K562 (cell line): ENCODE results near the gene NIPA2. TPM values are rescaled to one million over a fixed set of nuclear protein-coding genes. Genes with fewer than 3 reads are reported as not detected.

Experiments
- ATAC-seq: fragments of 200-7000 bp; cut with Tn5 transposase; 3 replicates; pipeline ENCODE4 v1.9.1; 2020; ENCODE audit warnings: moderate library complexity
- BruUV-seq: library from RNA; stranded (reverse); fragments of 400-500 nt; replicated peaks from 2 replicates; lab custom pipeline; 2021; lab: Mats Ljungman, UMichigan
- CTCF ChIA-PET: fragments of 300-600 bp; formaldehyde crosslinking; extraction: SDS; loops from one replicate; lab custom pipeline; 2021; ENCODE audit warnings: low intra/inter-chr PET ratio; lab: Yijun Ruan, JAX
- POLR2A ChIA-PET: fragments of 300-600, 350-650 bp; sonication (Branson Sonifier 250); formaldehyde crosslinking; extraction: SDS; loops from one replicate; lab custom pipeline; 2021; ENCODE audit warnings: antibody characterized with exemption, inconsistent platforms; lab: Yijun Ruan, JAX
- DNase-seq, 4 experiments: peaks; one replicate each; pipeline versions ENCODE4 v3.0.0 to v3.0.0-alpha.2; 2011 to 2018; ENCODE audit warnings: low spot score in 3 of 4, mixed read lengths in 3 of 4; ENCODE audit errors: extremely low read depth in 1 of 4
- FAIRE-seq: peaks from 2 replicates; lab custom pipeline; 2011; peaks lifted over from hg19 to GRCh38; lab: Jason Lieb, UNC
- H2AFZ ChIP-seq: 2 replicates; pipeline ENCODE4 v1.6.0; 2011; ENCODE audit warnings: low read depth, low read length, control low read depth, inconsistent platforms
- H3K27ac ChIP-seq: fragments of 200-600 bp; 3 replicates; pipeline ENCODE4 v1.8.0; 2011; ENCODE audit warnings: low read depth, mild to moderate bottlenecking, control low read depth, inconsistent platforms, low read length, moderate library complexity, mixed read lengths; ENCODE audit errors: extremely low read depth
- H3K27me3 ChIP-seq, 2 experiments: fragments of 300-600 bp in 1 of 2; 2 replicates in 1 of 2; 3 replicates in 1 of 2; pipeline versions ENCODE4 v1.6.0 to v1.8.0; 2011; ENCODE audit warnings: inconsistent platforms in 2 of 2, low read length in 2 of 2, mild to moderate bottlenecking in 1 of 2, mixed read lengths in 1 of 2, moderate library complexity in 1 of 2; ENCODE audit not compliant: control insufficient read depth in 2 of 2, insufficient read depth in 2 of 2
- H3K36me3 ChIP-seq: fragments of 300-600 bp; 3 replicates; pipeline ENCODE4 v1.8.0; 2011; ENCODE audit warnings: mild to moderate bottlenecking, low read length, inconsistent platforms; ENCODE audit not compliant: control insufficient read depth, insufficient read depth
- H3K4me1 ChIP-seq, 2 experiments: fragments of 200-600 bp in 1 of 2; replicated peaks in 1 of 2; 2 replicates in 1 of 2; 3 replicates in 1 of 2; pipeline versions ENCODE4 v1.5.1 to v1.8.0; 2011; ENCODE audit warnings: inconsistent platforms in 2 of 2, low read length in 2 of 2, mild to moderate bottlenecking in 1 of 2, mixed read lengths in 1 of 2, moderate library complexity in 1 of 2; ENCODE audit not compliant: control insufficient read depth in 2 of 2, insufficient read depth in 2 of 2
- H3K4me2 ChIP-seq: 2 replicates; pipeline ENCODE4 v1.6.1; 2011; ENCODE audit warnings: low read length, control low read depth, inconsistent platforms, mixed read lengths; ENCODE audit not compliant: insufficient read depth
- H3K4me3 ChIP-seq: fragments of 200-600 bp; sonication (generic), shearing (Covaris generic); 2 replicates; pipeline ENCODE4 v1.5.1; 2016; ENCODE audit warnings: control low read depth, inconsistent platforms
- H3K79me2 ChIP-seq: fragments of 200-600 bp; 3 replicates; pipeline ENCODE4 v1.8.0; 2011; ENCODE audit warnings: low read length, inconsistent platforms; ENCODE audit not compliant: control insufficient read depth, insufficient read depth
- H3K9ac ChIP-seq, 2 experiments: 2 replicates each; pipeline versions ENCODE4 v1.6.0 to v1.6.1; 2011; ENCODE audit warnings: low read depth in 2 of 2, low read length in 2 of 2, control low read depth in 1 of 2, inconsistent platforms in 1 of 2, mild to moderate bottlenecking in 1 of 2, mixed read lengths in 1 of 2; ENCODE audit not compliant: insufficient read depth in 1 of 2
- H3K9me1 ChIP-seq: one replicate; pipeline ENCODE4 v1.6.0; 2011; ENCODE audit warnings: inconsistent platforms, mild to moderate bottlenecking, low read length, moderate library complexity; ENCODE audit not compliant: control insufficient read depth, insufficient read depth
- H3K9me3 ChIP-seq: replicated peaks from 2 replicates; pipeline ENCODE4 v1.5.1; 2011; ENCODE audit warnings: low read depth, low read length, inconsistent platforms; ENCODE audit not compliant: control insufficient read depth, insufficient read depth
- H4K20me1 ChIP-seq: replicated peaks from 2 replicates; pipeline ENCODE4 v1.6.1; 2011; ENCODE audit warnings: low read length, inconsistent platforms, mixed read lengths; ENCODE audit not compliant: control insufficient read depth, insufficient read depth
- HOXB6 ChIP-seq: fragments of 250-450 bp; sonication (Bioruptor Pico); IDR thresholded peaks from 2 replicates; pipeline ENCODE4 v1.5.1; 2022; ENCODE audit warnings: mild to moderate bottlenecking, borderline replicate concordance
- KDM1A ChIP-seq, 2 experiments: fragments of 450-650 bp; IDR thresholded peaks; 2 replicates each; pipeline ENCODE4 v1.6.1; 2016; ENCODE audit warnings: mild to moderate bottlenecking in 2 of 2
- NFE2L1 ChIP-seq: fragments of 450-650 bp; IDR thresholded peaks from 2 replicates; pipeline ENCODE4 v1.6.1; 2016; ENCODE audit warnings: missing genetic modification characterization, low read depth, mild to moderate bottlenecking, missing compliant biosample characterization, moderate library complexity, borderline replicate concordance
- NFRKB ChIP-seq: fragments of 450-650 bp; IDR thresholded peaks from 2 replicates; pipeline ENCODE4 v1.6.1; 2016; ENCODE audit warnings: low read depth
- SAP30 ChIP-seq: fragments of 200-600 bp; sonication (generic); IDR thresholded peaks from 2 replicates; pipeline ENCODE4 v1.6.1; 2012; ENCODE audit warnings: borderline replicate concordance, low read depth, mild to moderate bottlenecking, moderate library complexity, low read length, control low read depth, inconsistent platforms; ENCODE audit not compliant: insufficient read depth, poor library complexity, severe bottlenecking
- ZFP36 ChIP-seq: fragments of 150-350 bp; IDR thresholded peaks from 2 replicates; pipeline ENCODE4 v1.6.1; 2018; ENCODE audit warnings: low read length, low read depth; ENCODE audit not compliant: partially characterized antibody
- ZKSCAN3 ChIP-seq: fragments of 250-450 bp; sonication (Bioruptor Pico); IDR thresholded peaks from 2 replicates; pipeline ENCODE4 v1.4.0; 2020
- ZZZ3 ChIP-seq: fragments of 450-650 bp; IDR thresholded peaks from 2 replicates; pipeline ENCODE4 v1.6.1; 2016; ENCODE audit warnings: antibody characterized with exemption, mild to moderate bottlenecking, moderate library complexity
- WGBS: fragments of 100-300 bp; shearing (Covaris generic); methylation state at CpG from one replicate; pipeline ENCODE4 v1.1.6; 2016; ENCODE audit warnings: low coverage, mixed read lengths; ENCODE audit not compliant: insufficient coverage; ENCODE audit errors: missing lambda C conversion rate; 5-methylcytosine and 5-hydroxymethylcytosine counted together
- in situ Hi-C: fragments of 300-500 bp; cut with MboI; formaldehyde crosslinking; loops from 4 replicates; pipeline ENCODE4 v1.15.0; 2018; ENCODE audit warnings: inconsistent platforms, mixed read lengths
- intact Hi-C: fragments of 100-400 bp; cut with micrococcal nuclease; formaldehyde crosslinking; loops from 2 replicates; pipeline ENCODE4 v1.14.2; 2022
- polyA plus RNA-seq, 8 experiments: library from polyadenylated mRNA; depleted of rRNA in 4 of 8; stranded (reverse) in 5 of 8; unstranded in 3 of 8; fragments of >200 nt; fragmentation: Nextera tagmentation in 2 of 8; fragmentation: Illumina TruSeq in 1 of 8; extraction: Ambion mirVana in 2 of 8; extraction: Trizol in 1 of 8; gene quantifications; 2 replicates each; pipeline versions ENCODE4 v1.2.1 to v1.2.3, GENCODE V29; 2011 to 2014; ENCODE audit warnings: inconsistent platforms in 1 of 8, missing spikeins in 1 of 8
- total RNA-seq, 7 experiments: library from RNA; depleted of rRNA in 6 of 7; stranded (reverse); fragments of >200 nt in 6 of 7; fragmentation: Illumina TruSeq in 2 of 7; extraction: Trizol in 2 of 7; gene quantifications; 2 replicates each; pipeline versions ENCODE4 v1.2.1 to v1.2.3, GENCODE V29; 2011 to 2021; ENCODE audit warnings: low replicate concordance in 1 of 7
- TF ChIP-seq, protein P1 (sequence below): sonication (generic); formaldehyde crosslinking; IDR thresholded peaks from 2 replicates; pipeline ENCODE4 v1.8.0; 2022; ENCODE audit warnings: mild to moderate bottlenecking, low read depth, missing genetic modification reagents
- TF ChIP-seq, protein P2 (sequence below): fragments of 150-350 bp; IDR thresholded peaks from 2 replicates; pipeline ENCODE4 v1.6.1; 2014; ENCODE audit warnings: low read depth, mild to moderate bottlenecking, low read length, borderline replicate concordance

NIPA2 gene
- total and polyA plus RNA-seq, 9 of the 15 experiments (the other 6 are each of a cell fraction or from before 2014, with no cell fraction given): 18.7 to 107 (median 87.3) TPM

DNA sequence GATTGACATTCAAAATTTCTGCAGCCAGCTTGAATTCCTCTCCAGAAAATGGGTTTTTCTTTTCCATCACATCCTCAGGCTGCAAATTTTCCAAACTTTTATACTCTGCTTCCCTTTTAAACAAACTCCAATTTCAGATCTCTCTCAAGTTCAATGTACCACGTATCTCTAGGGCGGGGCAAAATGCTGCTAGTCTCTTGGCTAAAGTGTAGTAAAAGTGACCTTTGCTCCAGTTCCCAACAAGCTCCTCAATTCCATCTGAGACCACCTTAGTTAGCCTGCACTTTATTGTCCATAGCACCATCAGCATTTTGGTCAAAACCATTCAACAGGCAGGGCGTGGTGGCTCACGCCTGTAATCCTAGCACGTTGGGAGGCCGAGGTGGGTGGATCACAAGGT is 46.7 kb downstream of the NIPA2 start:
- FAIRE-seq: no peak
- CTCF ChIA-PET: no interaction called here

More for the DNA sequence above, 46.7 kb downstream of the NIPA2 start:
- no peak overlapping the region for H2AFZ ChIP-seq
- no peaks in the 10 kb centered on the region for H3K27me3 ChIP-seq
- DNase-seq (no peak), ATAC-seq (no peak)
- 92% methylated on average over 6 of the region's 6 CpGs for WGBS
- H3K4me1 ChIP-seq: peaks cover 18 to 35% of the 10 kb centered on the region in 2 experiments; a peak in 4 of 5 replicates
- H3K79me2 ChIP-seq: no peaks in the 10 kb centered on the region
- intact Hi-C loops (no loop called here), in situ Hi-C loops (no loop called here)
- TF ChIP-seq ZFP36 (no peak), NFE2L1 (no peak), ZKSCAN3 (CRISPR knock-in tag) (no peak), KDM1A (IDR thresholded peaks at IDR 0.05) (no peak), ZZZ3 (no peak), SAP30 (no peak), NFRKB (no peak), HOXB6 (CRISPR knock-in tag) (no peak)
- TF ChIP-seq, protein P1, sequence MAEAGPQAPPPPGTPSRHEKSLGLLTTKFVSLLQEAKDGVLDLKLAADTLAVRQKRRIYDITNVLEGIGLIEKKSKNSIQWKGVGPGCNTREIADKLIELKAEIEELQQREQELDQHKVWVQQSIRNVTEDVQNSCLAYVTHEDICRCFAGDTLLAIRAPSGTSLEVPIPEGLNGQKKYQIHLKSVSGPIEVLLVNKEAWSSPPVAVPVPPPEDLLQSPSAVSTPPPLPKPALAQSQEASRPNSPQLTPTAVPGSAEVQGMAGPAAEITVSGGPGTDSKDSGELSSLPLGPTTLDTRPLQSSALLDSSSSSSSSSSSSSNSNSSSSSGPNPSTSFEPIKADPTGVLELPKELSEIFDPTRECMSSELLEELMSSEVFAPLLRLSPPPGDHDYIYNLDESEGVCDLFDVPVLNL (CRISPR knock-in tag): no peak
- TF ChIP-seq, protein P2, sequence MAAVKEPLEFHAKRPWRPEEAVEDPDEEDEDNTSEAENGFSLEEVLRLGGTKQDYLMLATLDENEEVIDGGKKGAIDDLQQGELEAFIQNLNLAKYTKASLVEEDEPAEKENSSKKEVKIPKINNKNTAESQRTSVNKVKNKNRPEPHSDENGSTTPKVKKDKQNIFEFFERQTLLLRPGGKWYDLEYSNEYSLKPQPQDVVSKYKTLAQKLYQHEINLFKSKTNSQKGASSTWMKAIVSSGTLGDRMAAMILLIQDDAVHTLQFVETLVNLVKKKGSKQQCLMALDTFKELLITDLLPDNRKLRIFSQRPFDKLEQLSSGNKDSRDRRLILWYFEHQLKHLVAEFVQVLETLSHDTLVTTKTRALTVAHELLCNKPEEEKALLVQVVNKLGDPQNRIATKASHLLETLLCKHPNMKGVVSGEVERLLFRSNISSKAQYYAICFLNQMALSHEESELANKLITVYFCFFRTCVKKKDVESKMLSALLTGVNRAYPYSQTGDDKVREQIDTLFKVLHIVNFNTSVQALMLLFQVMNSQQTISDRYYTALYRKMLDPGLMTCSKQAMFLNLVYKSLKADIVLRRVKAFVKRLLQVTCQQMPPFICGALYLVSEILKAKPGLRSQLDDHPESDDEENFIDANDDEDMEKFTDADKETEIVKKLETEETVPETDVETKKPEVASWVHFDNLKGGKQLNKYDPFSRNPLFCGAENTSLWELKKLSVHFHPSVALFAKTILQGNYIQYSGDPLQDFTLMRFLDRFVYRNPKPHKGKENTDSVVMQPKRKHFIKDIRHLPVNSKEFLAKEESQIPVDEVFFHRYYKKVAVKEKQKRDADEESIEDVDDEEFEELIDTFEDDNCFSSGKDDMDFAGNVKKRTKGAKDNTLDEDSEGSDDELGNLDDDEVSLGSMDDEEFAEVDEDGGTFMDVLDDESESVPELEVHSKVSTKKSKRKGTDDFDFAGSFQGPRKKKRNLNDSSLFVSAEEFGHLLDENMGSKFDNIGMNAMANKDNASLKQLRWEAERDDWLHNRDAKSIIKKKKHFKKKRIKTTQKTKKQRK: no peak
- H3K36me3 ChIP-seq: peaks cover 22% of the 10 kb centered on the region; the same call in 2 of the 3 replicates
- BruUV-seq: no TSS peak
- no peaks in the 10 kb centered on the region for H4K20me1 ChIP-seq
- no peak overlapping the region for H3K4me2 ChIP-seq
- H3K27ac ChIP-seq: no peak overlapping the region
- no peak overlapping the region for H3K9ac ChIP-seq
- no peaks in the 10 kb centered on the region for H3K9me3 ChIP-seq
- H3K9me1 ChIP-seq: no peaks in the 10 kb centered on the region
- POLR2A ChIA-PET: no interaction called here
- H3K4me3 ChIP-seq: no peak overlapping the region
